ENCODE results near the gene CCDC192. TPM values are rescaled to one million over a fixed set of nuclear protein-coding genes. Genes with fewer than 3 reads are reported as not detected.

Gene CCDC192
- total RNA-seq, 1 experiment from 2014 or later = not detected

DNA sequence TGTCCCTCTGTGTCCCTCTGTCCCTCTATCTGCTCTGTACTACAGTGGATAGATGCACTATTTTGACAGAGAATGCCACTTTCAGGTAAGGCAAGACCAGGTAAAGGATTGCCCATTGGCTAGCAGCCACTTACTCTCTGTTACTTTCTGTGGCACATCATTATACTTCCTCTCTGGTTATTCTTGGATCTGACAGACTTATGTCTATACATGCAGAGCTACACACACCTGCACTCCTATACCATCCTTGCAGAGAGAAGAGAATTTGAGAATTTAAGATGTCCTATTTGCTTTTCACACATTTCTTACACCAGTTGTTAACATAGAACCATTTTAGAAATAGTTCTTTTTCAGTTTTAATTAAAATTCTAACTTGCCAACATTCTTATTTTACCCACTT, 216.6 kb downstream of the CCDC192 start:
- POLR2A ChIA-PET = no interaction called here
- Mint-ChIP-seq H3K9me3 (ENCODE audit: unreplicated experiment) (no peaks in the 10 kb centered on the region), H3K27me3 (ENCODE audit: insufficient read depth, unreplicated experiment) (no peaks in the 10 kb centered on the region), H3K4me1 (ENCODE audit: low read depth, unreplicated experiment) (peaks cover 13% of the 10 kb centered on the region), H3K36me3 (ENCODE audit: insufficient read depth, unreplicated experiment) (no peaks in the 10 kb centered on the region), H3K4me3 (ENCODE audit: unreplicated experiment) (no peak overlapping the region), H3K27ac (ENCODE audit: unreplicated experiment) (no peak overlapping the region)
- Histone ChIP-seq H3K27me3 (replicated peaks; ENCODE audit: control insufficient read depth, insufficient read depth, low read length) (no peaks in the 10 kb centered on the region), H3K9me3 (no peaks in the 10 kb centered on the region), H3K36me3 (ENCODE audit: control insufficient read depth, insufficient read depth, low read length) (no peaks in the 10 kb centered on the region), H3K4me1 (peaks cover 34% of the 10 kb centered on the region), H3K4me3 (ENCODE audit: low read depth, low read length) (no peak overlapping the region)
- intact Hi-C loops (cut with micrococcal nuclease; ENCODE audit: unreplicated experiment) = loop anchor here (2.0 kb wide), 1 partner anchor 15 kb away; no protein-coding TSS in a partner anchor
- TF ChIP-seq, protein P1, sequence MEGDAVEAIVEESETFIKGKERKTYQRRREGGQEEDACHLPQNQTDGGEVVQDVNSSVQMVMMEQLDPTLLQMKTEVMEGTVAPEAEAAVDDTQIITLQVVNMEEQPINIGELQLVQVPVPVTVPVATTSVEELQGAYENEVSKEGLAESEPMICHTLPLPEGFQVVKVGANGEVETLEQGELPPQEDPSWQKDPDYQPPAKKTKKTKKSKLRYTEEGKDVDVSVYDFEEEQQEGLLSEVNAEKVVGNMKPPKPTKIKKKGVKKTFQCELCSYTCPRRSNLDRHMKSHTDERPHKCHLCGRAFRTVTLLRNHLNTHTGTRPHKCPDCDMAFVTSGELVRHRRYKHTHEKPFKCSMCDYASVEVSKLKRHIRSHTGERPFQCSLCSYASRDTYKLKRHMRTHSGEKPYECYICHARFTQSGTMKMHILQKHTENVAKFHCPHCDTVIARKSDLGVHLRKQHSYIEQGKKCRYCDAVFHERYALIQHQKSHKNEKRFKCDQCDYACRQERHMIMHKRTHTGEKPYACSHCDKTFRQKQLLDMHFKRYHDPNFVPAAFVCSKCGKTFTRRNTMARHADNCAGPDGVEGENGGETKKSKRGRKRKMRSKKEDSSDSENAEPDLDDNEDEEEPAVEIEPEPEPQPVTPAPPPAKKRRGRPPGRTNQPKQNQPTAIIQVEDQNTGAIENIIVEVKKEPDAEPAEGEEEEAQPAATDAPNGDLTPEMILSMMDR (IDR thresholded peaks at IDR 0.05; ENCODE audit: insufficient read depth in 1 of 2, low read depth in 1 of 2, low read length in 1 of 2, severe bottlenecking in 1 of 2, unreplicated experiment in 1 of 2) = no peak
- no TSS peak for BruUV-seq (replicated peaks)
- no peak for DNase-seq
- CTCF ChIA-PET = no interaction called here

DNA sequence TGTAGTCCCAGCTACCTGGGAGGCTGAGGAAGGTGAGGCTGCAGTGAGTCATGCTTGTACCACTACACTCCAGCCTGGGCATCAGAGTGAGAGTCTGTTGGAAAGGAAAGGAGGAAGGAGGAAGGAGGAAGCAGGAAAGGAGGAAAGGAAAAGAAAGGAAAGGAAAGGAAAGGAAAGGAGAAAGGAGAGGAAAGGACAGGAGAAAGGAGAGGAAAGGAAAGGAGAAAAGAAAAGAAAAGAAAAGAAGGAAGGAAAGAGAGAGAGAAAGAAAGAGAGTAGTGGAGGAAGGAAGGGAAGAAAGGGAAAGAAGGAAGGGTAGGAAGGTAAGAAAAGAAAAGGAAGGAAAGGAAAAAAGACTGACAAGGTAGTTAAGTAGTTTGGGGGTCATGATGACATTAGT, 217.7 kb downstream of the CCDC192 start:
- CTCF ChIA-PET = no interaction called here

DNA sequence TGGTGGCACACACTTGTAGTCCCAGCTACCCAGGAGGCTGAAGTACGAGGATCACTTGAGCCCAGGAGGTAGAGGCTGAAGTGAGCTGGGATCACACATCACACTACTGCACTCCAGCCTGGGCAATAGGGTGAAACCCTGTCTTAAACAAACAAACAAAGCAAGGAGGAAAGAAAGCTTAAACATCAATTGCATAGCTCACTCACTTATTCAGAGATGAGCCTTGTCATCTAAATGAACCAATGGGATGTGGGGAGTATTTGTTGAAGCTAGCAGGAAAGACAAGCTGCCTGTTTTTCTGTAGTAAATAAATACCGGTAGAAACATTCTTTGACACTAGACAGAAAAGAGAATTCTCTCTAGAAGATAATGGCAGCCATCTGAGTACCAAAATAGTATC, 219.4 kb downstream of the CCDC192 start:
- Histone ChIP-seq H3K4me3 (ENCODE audit: low read depth, low read length) (no peak overlapping the region), H3K36me3 (ENCODE audit: control insufficient read depth, insufficient read depth, low read length) (no peaks in the 10 kb centered on the region), H3K9me3 (no peaks in the 10 kb centered on the region), H3K27me3 (replicated peaks; ENCODE audit: control insufficient read depth, insufficient read depth, low read length) (no peaks in the 10 kb centered on the region), H3K4me1 (peaks cover 51% of the 10 kb centered on the region)
- Mint-ChIP-seq H3K4me1 (ENCODE audit: low read depth, unreplicated experiment) (peaks cover 24% of the 10 kb centered on the region), H3K4me3 (ENCODE audit: unreplicated experiment) (no peak overlapping the region), H3K36me3 (ENCODE audit: insufficient read depth, unreplicated experiment) (no peaks in the 10 kb centered on the region), H3K27me3 (ENCODE audit: insufficient read depth, unreplicated experiment) (no peaks in the 10 kb centered on the region), H3K9me3 (ENCODE audit: unreplicated experiment) (no peaks in the 10 kb centered on the region), H3K27ac (ENCODE audit: unreplicated experiment) (no peak overlapping the region)
- TF ChIP-seq, protein P1 (IDR thresholded peaks at IDR 0.05; ENCODE audit: insufficient read depth in 1 of 2, low read depth in 1 of 2, low read length in 1 of 2, severe bottlenecking in 1 of 2, unreplicated experiment in 1 of 2) = no peak
- DNase-seq = no peak
- CTCF ChIA-PET = no interaction called here
- BruUV-seq (replicated peaks) = no TSS peak
- POLR2A ChIA-PET = no interaction called here
- intact Hi-C loops (cut with micrococcal nuclease; ENCODE audit: unreplicated experiment) = no loop called here

More for the DNA sequence above, 217.7 kb downstream of the CCDC192 start:
- no TSS peak for BruUV-seq (replicated peaks)
- TF ChIP-seq, protein P1 (IDR thresholded peaks at IDR 0.05; ENCODE audit: insufficient read depth in 1 of 2, low read depth in 1 of 2, low read length in 1 of 2, severe bottlenecking in 1 of 2, unreplicated experiment in 1 of 2) = no peak
- no peaks in the 10 kb centered on the region for H3K27me3 ChIP-seq (replicated peaks; ENCODE audit: control insufficient read depth, insufficient read depth, low read length)
- no peaks in the 10 kb centered on the region for H3K36me3 ChIP-seq (ENCODE audit: control insufficient read depth, insufficient read depth, low read length)
- no peaks in the 10 kb centered on the region for H3K9me3 ChIP-seq
- intact Hi-C loops (cut with micrococcal nuclease; ENCODE audit: unreplicated experiment) = no loop called here
- H3K36me3 Mint-ChIP-seq (ENCODE audit: insufficient read depth, unreplicated experiment) = no peaks in the 10 kb centered on the region
- H3K27ac Mint-ChIP-seq (ENCODE audit: unreplicated experiment) = no peak overlapping the region
- DNase-seq = no peak
- H3K27me3 Mint-ChIP-seq (ENCODE audit: insufficient read depth, unreplicated experiment) = no peaks in the 10 kb centered on the region
- POLR2A ChIA-PET = interaction anchor here (0.7 kb wide), 1 partner anchor 12 kb away, joined by 11 read pairs; no protein-coding TSS in a partner anchor
- H3K4me3 Mint-ChIP-seq (ENCODE audit: unreplicated experiment) = no peak overlapping the region
- H3K4me1 ChIP-seq = peaks cover 46% of the 10 kb centered on the region
- peaks cover 13% of the 10 kb centered on the region for H3K4me1 Mint-ChIP-seq (ENCODE audit: low read depth, unreplicated experiment)
- no peaks in the 10 kb centered on the region for H3K9me3 Mint-ChIP-seq (ENCODE audit: unreplicated experiment)
- no peak overlapping the region for H3K4me3 ChIP-seq (ENCODE audit: low read depth, low read length)
